ENCODE measurements around the gene NEUROD4. TPM values are rescaled to one million over a fixed set of nuclear protein-coding genes. Genes with fewer than 3 reads are reported as not detected.

Gene NEUROD4
- total and polyA plus RNA-seq, 7 donors = not detected

- Histone ChIP-seq H3K4me1 (no peaks in the 10 kb centered on the region), H3K36me3 (ENCODE audit: insufficient read depth in 1 of 2, low read depth in 1 of 2) (no peaks in the 10 kb centered on the region), H3K4me3 (no peak overlapping the region), H3K27ac (no peak overlapping the region), H3K9me3 (no peaks in the 10 kb centered on the region), H3K27me3 (ENCODE audit: insufficient read depth in 3 of 3, low read length in 2 of 3) (peaks cover 0 to 40% (median 3%) of the 10 kb centered on the region in 3 donors)
- no peak for TF ChIP-seq CTCF (IDR thresholded peaks at IDR 0.05)
- DNase-seq = no peak
- intact Hi-C loops (cut with DNase I) = no loop called here
- 48 to 65% (median 59%) methylated on average over 2 of the region's 2 CpGs for WGBS, 3 donors
- ATAC-seq = no peak
Measured at GRCh38 chr12:55024575-55024974, 4.8 kb downstream of the NEUROD4 start.

GRCh38 chr12:55025508-55025907 lies 5.7 kb downstream of the NEUROD4 start:
- H3K27me3 ChIP-seq (ENCODE audit: insufficient read depth in 3 of 3, low read length in 2 of 3) = peaks cover 0 to 38% (median 3%) of the 10 kb centered on the region in 3 donors
- TF ChIP-seq CTCF (IDR thresholded peaks at IDR 0.05) = no peak
- ATAC-seq (no peak), DNase-seq (no peak)
- intact Hi-C loops (cut with DNase I) = no loop called here
- no peaks in the 10 kb centered on the region for H3K4me1 ChIP-seq
- H3K36me3 ChIP-seq (ENCODE audit: insufficient read depth in 1 of 2, low read depth in 1 of 2) = no peaks in the 10 kb centered on the region
- H3K9me3 ChIP-seq = no peaks in the 10 kb centered on the region
- H3K27ac ChIP-seq = no peak overlapping the region
- WGBS, 3 donors = 65 to 76% (median 73%) methylated on average over 2 of the region's 2 CpGs
- no peak overlapping the region for H3K4me3 ChIP-seq

- TF ChIP-seq CTCF (IDR thresholded peaks at IDR 0.05) = no peak
- no peak for ATAC-seq
- Histone ChIP-seq H3K4me3 (no peak overlapping the region), H3K36me3 (ENCODE audit: insufficient read depth in 1 of 2, low read depth in 1 of 2) (no peaks in the 10 kb centered on the region), H3K27me3 (ENCODE audit: insufficient read depth in 3 of 3, low read length in 2 of 3) (peaks cover 0 to 4% (median 2%) of the 10 kb centered on the region in 3 donors), H3K27ac (no peak overlapping the region), H3K9me3 (no peaks in the 10 kb centered on the region), H3K4me1 (no peaks in the 10 kb centered on the region)
- WGBS, 3 donors = 9 to 28% (median 21%) methylated on average over 6 of the region's 6 CpGs
- intact Hi-C loops (cut with DNase I) = no loop called here
- no peak for DNase-seq
Measured at GRCh38 chr12:55034218-55034617, 14.4 kb downstream of the NEUROD4 start.

- intact Hi-C loops (cut with DNase I) = no loop called here
- no peak for TF ChIP-seq CTCF (IDR thresholded peaks at IDR 0.05)
- Histone ChIP-seq H3K9me3 (no peaks in the 10 kb centered on the region), H3K27ac (no peak overlapping the region), H3K36me3 (ENCODE audit: insufficient read depth in 1 of 2, low read depth in 1 of 2) (no peaks in the 10 kb centered on the region), H3K4me3 (no peak overlapping the region), H3K4me1 (no peaks in the 10 kb centered on the region), H3K27me3 (ENCODE audit: insufficient read depth in 3 of 3, low read length in 2 of 3) (peaks cover 0 to 4% (median 4%) of the 10 kb centered on the region in 3 donors)
- WGBS, 3 donors = 84 to 90% (median 89%) methylated on average over 5 of the region's 5 CpGs
- ATAC-seq = no peak
- DNase-seq = no peak
Measured at GRCh38 chr12:55036326-55037115, 16.7 kb downstream of the NEUROD4 start.

Data from psoas muscle (tissue), 8 donors.